ENCODE data around the gene VAC14. TPM values are rescaled to one million over a fixed set of nuclear protein-coding genes. Genes with fewer than 3 reads are reported as not detected.

Gene VAC14
- total RNA-seq, 2 donors from 2014 or later = 23.1 to 29.6 TPM

- Mint-ChIP-seq H3K4me1 (ENCODE audit: low read depth) (no peaks in the 10 kb centered on the region), H3K27me3 (ENCODE audit: low read depth) (no peaks in the 10 kb centered on the region), H3K36me3 (ENCODE audit: insufficient read depth in 2 of 2) (peaks cover 1 to 15% of the 10 kb centered on the region in 2 donors), H3K27ac (no peak overlapping the region), H3K9me3 (no peaks in the 10 kb centered on the region), H3K4me3 (no peak overlapping the region)
- DNase-seq = no peak
- no peak for ATAC-seq (replicated peaks in 1 of 2)
Observed at GRCh38 chr16:70779361-70779760, 21.6 kb downstream of the VAC14 start.

GRCh38 chr16:70778901-70779309 lies 22.1 kb downstream of the VAC14 start:
- DNase-seq (no peak), ATAC-seq (replicated peaks in 1 of 2) (no peak)
- Mint-ChIP-seq H3K9me3 (no peaks in the 10 kb centered on the region), H3K27me3 (ENCODE audit: low read depth) (no peaks in the 10 kb centered on the region), H3K4me1 (ENCODE audit: low read depth) (no peaks in the 10 kb centered on the region), H3K4me3 (no peak overlapping the region), H3K36me3 (ENCODE audit: insufficient read depth in 2 of 2) (peaks cover 1 to 15% of the 10 kb centered on the region in 2 donors), H3K27ac (no peak overlapping the region)

GRCh38 chr16:70777973-70778406 lies 23.0 kb downstream of the VAC14 start:
- Mint-ChIP-seq H3K27me3 (ENCODE audit: low read depth) (no peaks in the 10 kb centered on the region), H3K4me3 (no peak overlapping the region), H3K9me3 (no peaks in the 10 kb centered on the region), H3K27ac (no peak overlapping the region), H3K4me1 (ENCODE audit: low read depth) (no peaks in the 10 kb centered on the region), H3K36me3 (ENCODE audit: insufficient read depth in 2 of 2) (peaks cover 1 to 15% of the 10 kb centered on the region in 2 donors)
- DNase-seq (no peak), ATAC-seq (replicated peaks in 1 of 2) (no peak)

DNA sequence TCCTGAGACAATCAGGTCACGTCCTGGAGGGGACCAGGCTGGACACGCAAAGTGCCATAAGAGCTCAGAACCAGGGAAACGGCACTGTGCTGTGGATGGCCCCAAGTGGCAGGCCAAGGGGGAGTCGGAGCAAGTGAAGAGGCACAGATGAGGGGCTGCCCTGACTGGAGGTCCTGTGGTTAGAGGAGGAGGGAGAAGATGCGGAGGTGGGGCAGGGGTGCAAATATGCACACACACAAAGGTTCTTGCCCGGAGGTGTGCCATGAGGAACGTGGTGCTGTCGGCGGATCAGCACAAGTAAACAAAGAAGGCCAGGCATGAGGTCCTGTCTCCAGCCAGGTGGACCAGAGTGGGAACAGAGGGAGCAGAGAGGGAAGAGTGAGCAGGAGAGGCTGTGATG lies 23.5 kb downstream of the VAC14 start:
- Mint-ChIP-seq H3K4me1 (ENCODE audit: low read depth) (no peaks in the 10 kb centered on the region), H3K27me3 (ENCODE audit: low read depth) (no peaks in the 10 kb centered on the region)
- ATAC-seq (replicated peaks in 1 of 2) = no peak

GRCh38 chr16:70775399-70775798 lies 25.6 kb downstream of the VAC14 start:
- Mint-ChIP-seq H3K9me3 (no peaks in the 10 kb centered on the region), H3K4me1 (ENCODE audit: low read depth) (peaks cover 7% of the 10 kb centered on the region), H3K27ac (no peak overlapping the region), H3K27me3 (ENCODE audit: low read depth) (no peaks in the 10 kb centered on the region), H3K4me3 (no peak overlapping the region), H3K36me3 (ENCODE audit: insufficient read depth in 2 of 2) (peaks cover 1 to 5% of the 10 kb centered on the region in 2 donors)
- DNase-seq = no peak
- no peak for ATAC-seq (replicated peaks in 1 of 2)

More for the DNA sequence above, 23.5 kb downstream of the VAC14 start:
- DNase-seq = no peak
- Mint-ChIP-seq H3K36me3 (ENCODE audit: insufficient read depth in 2 of 2) (peaks cover 1 to 15% of the 10 kb centered on the region in 2 donors), H3K27ac (no peak overlapping the region), H3K4me3 (no peak overlapping the region), H3K9me3 (no peaks in the 10 kb centered on the region)

GRCh38 chr16:70774261-70774660 lies 26.7 kb downstream of the VAC14 start:
- peaks cover 1 to 2% of the 10 kb centered on the region in 2 donors for H3K36me3 Mint-ChIP-seq (ENCODE audit: insufficient read depth in 2 of 2)
- no peaks in the 10 kb centered on the region for H3K27me3 Mint-ChIP-seq (ENCODE audit: low read depth)
- no peak overlapping the region for H3K27ac Mint-ChIP-seq
- ATAC-seq (replicated peaks in 1 of 2) (no peak), DNase-seq (no peak)
- no peaks in the 10 kb centered on the region for H3K9me3 Mint-ChIP-seq
- no peak overlapping the region for H3K4me3 Mint-ChIP-seq
- peaks cover 9% of the 10 kb centered on the region for H3K4me1 Mint-ChIP-seq (ENCODE audit: low read depth)

DNA sequence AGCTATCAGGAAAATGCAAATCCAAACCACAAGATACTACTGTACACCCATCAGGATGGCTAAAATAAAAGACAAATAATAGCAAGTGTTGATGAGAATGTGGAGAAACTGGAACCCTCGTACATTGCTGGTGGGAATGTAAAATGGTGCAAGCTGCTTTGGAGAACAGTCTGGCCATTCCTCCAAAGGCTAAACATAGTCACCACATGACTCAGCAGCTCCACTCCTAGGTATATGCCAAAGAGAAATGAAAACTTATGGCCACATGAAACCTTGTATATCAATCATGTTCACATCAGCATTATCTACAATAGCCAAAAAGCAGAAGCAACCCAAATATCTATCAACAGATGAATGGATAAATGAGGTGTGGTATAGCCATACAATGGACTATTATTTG lies 28.5 kb downstream of the VAC14 start:
- Mint-ChIP-seq H3K4me1 (ENCODE audit: low read depth) (peaks cover 9% of the 10 kb centered on the region), H3K36me3 (ENCODE audit: insufficient read depth in 2 of 2) (peaks cover under 1 to 1% of the 10 kb centered on the region in 2 donors)

DNA sequence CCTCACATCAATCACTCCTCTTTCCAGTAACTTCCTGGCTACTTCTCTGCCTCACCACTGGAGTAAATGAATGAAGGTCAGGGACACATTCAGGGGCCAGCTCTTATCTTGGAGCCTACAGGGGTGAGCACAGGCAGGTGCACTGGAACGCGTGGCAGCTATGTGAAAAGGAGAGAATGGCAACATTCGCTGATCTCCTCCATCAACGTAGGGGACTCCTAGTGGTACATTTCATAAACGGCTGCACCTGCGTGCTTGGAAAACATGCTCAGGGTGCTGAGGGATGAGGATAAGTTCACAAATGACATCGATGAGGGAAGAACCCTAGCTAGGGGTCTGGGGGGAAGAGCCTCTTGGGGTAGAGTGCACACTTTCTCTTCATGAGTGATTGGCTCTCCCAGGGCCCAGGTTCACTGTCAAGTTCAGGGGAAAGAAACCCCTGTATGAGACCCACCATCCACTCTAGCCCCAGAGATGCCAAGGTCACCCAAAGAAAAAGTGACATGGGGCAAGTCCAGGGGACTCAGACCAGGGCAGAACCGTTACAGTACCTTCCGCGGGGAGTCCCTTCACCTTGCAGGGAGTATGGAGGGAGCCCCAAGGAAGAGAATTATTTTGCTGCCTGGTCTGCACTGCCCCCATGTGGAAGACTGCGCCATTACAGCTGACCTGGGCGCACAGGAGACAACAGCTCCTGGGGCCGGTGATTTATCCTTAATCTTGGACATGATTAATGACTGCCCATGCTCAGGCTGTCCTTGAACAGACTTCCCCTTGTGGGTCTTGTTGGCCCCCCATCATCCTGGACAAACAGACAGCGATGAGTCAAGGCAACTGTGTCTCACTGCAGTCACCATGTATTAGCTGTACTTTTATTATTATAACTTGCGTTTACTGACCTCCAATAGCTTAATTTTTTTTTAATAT lies 30.1 kb downstream of the VAC14 start:
- H3K9me3 Mint-ChIP-seq = no peaks in the 10 kb centered on the region
- H3K27me3 Mint-ChIP-seq (ENCODE audit: low read depth) = no peaks in the 10 kb centered on the region
- ATAC-seq (replicated peaks in 1 of 2) (peak; percentile 73 to 83), DNase-seq (peak; percentile 64 to 73)
- H3K4me1 Mint-ChIP-seq (ENCODE audit: low read depth) = peaks cover 9% of the 10 kb centered on the region
- no peak overlapping the region for H3K4me3 Mint-ChIP-seq
- H3K27ac Mint-ChIP-seq = no peak overlapping the region
- H3K36me3 Mint-ChIP-seq (ENCODE audit: insufficient read depth in 2 of 2) = peaks cover 0 to 1% of the 10 kb centered on the region in 2 donors

More for the DNA sequence above, 28.5 kb downstream of the VAC14 start:
- ATAC-seq (replicated peaks in 1 of 2) (no peak), DNase-seq (no peak)
- H3K27me3 Mint-ChIP-seq (ENCODE audit: low read depth) = no peaks in the 10 kb centered on the region
- H3K27ac Mint-ChIP-seq = no peak overlapping the region
- no peaks in the 10 kb centered on the region for H3K9me3 Mint-ChIP-seq
- no peak overlapping the region for H3K4me3 Mint-ChIP-seq

DNA sequence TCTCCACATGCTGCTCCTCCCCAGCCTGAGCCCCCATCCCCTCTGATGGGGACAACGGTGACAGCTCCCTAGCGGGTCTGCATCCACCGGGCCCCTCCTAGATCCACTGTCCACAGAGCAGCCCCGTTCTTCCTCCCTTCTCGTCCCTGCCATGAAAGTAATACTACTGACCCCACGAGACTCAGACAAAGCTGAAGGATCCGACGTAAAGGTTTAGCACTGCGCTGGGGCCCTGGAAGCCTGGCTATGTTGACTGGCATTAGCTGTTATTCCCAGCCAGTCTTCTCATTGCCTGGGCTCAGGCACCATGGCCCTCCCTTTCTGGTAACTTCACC lies 30.7 kb downstream of the VAC14 start:
- peaks cover 0 to 1% of the 10 kb centered on the region in 2 donors for H3K36me3 Mint-ChIP-seq (ENCODE audit: insufficient read depth in 2 of 2)
- no peak overlapping the region for H3K4me3 Mint-ChIP-seq
- ATAC-seq (replicated peaks in 1 of 2) (no peak), DNase-seq (no peak)
- H3K4me1 Mint-ChIP-seq (ENCODE audit: low read depth) = peaks cover 9% of the 10 kb centered on the region
- H3K27ac Mint-ChIP-seq = no peak overlapping the region
- H3K27me3 Mint-ChIP-seq (ENCODE audit: low read depth) = no peaks in the 10 kb centered on the region
- H3K9me3 Mint-ChIP-seq = no peaks in the 10 kb centered on the region

DNA sequence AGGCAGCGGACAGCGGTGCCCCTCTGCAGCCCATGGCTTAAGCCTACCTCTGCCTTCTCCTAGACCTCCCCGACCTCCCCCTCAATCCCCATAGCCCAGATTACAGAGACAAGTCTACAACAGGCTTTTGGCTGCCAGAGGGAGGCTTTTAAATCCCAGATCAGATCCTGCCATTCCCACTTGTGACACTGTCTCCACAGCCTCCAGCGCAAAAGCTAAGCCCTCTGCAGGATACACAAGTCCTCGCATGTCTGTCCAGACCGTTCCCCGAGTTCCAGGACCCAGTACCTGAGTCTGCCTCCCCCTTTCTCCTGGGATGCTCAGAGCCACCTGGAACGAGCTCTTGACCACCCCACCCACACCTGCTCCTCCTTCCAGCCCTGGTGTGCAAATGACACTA lies 31.2 kb downstream of the VAC14 start:
- no peak overlapping the region for H3K4me3 Mint-ChIP-seq
- H3K36me3 Mint-ChIP-seq (ENCODE audit: insufficient read depth in 2 of 2) = no peaks in the 10 kb centered on the region
- H3K9me3 Mint-ChIP-seq = no peaks in the 10 kb centered on the region
- ATAC-seq (replicated peaks in 1 of 2) = no peak
- DNase-seq = no peak
- no peaks in the 10 kb centered on the region for H3K27me3 Mint-ChIP-seq (ENCODE audit: low read depth)
- no peak overlapping the region for H3K27ac Mint-ChIP-seq
- peaks cover 9% of the 10 kb centered on the region for H3K4me1 Mint-ChIP-seq (ENCODE audit: low read depth)

DNA sequence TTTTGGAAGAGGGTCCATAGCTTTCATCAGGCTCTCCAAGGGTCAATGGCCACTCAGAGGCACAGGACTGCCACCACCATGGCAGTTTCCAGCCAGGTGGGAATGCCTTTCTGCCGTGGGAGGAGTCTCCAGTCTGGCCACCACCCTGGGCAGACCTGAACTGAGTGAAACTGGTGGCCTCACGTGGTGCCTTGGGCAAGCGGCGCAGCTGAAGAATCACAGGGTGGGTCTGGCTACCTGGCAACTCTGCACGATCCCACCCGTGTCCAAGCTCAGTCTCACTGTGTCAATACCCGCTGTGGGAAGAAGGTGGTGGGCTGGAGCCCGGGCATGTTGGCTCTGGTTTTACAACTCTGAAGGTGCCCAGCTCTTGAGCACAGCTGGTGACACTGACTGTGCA lies 31.8 kb downstream of the VAC14 start:
- H3K4me3 Mint-ChIP-seq = no peak overlapping the region
- no peak for ATAC-seq (replicated peaks in 1 of 2)
- no peak overlapping the region for H3K27ac Mint-ChIP-seq
- H3K4me1 Mint-ChIP-seq (ENCODE audit: low read depth) = peaks cover 9% of the 10 kb centered on the region
- no peaks in the 10 kb centered on the region for H3K27me3 Mint-ChIP-seq (ENCODE audit: low read depth)
- DNase-seq = no peak
- H3K9me3 Mint-ChIP-seq = no peaks in the 10 kb centered on the region
- no peaks in the 10 kb centered on the region for H3K36me3 Mint-ChIP-seq (ENCODE audit: insufficient read depth in 2 of 2)

- H3K9me3 Mint-ChIP-seq = no peaks in the 10 kb centered on the region
- ATAC-seq (replicated peaks in 1 of 2) (no peak), DNase-seq (no peak)
- no peaks in the 10 kb centered on the region for H3K36me3 Mint-ChIP-seq (ENCODE audit: insufficient read depth in 2 of 2)
- no peak overlapping the region for H3K27ac Mint-ChIP-seq
- H3K4me1 Mint-ChIP-seq (ENCODE audit: low read depth) = peaks cover 9% of the 10 kb centered on the region
- H3K4me3 Mint-ChIP-seq = no peak overlapping the region
- H3K27me3 Mint-ChIP-seq (ENCODE audit: low read depth) = no peaks in the 10 kb centered on the region
Observed at GRCh38 chr16:70768203-70768580, 32.8 kb downstream of the VAC14 start.

DNA sequence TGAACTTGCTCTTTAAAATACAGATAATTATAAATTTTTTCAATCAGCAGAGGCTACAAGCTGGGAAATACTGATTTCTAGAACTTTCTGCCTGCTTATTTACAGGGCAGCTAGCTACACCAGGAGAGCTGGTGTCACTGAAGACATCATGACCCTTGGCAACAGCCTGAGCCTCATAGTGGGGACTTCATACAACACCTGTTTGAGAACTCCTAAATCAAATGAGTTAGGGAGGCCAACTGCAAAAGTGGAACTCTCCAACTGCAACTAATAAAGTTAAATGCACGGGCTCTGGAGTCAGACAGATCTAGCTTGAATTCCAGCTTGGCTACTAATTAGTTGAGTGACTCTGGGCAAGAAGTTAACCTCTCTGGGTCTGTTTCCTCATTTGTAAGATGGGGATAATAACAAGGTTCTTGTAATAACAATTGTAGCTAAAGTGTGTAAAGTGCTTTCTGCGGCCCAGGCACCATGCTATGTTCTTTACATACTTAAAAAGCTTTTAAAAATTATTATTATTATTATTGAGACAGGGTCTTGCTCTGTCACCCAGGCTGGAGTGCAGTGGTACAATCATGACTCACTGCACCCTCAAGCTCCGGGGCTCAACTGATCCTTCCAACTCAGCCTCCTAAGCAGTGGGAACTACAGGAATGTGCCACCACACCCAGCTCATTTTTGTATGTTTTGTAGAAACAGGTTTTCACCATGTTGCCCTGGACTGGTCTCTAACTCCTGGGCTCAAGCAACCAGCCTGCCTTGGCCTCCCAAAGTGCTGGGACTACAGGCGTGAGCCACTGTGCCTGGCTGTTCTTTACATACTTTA lies 33.4 kb downstream of the VAC14 start:
- Mint-ChIP-seq H3K27me3 (ENCODE audit: low read depth) (no peaks in the 10 kb centered on the region), H3K4me1 (ENCODE audit: low read depth) (peaks cover 9% of the 10 kb centered on the region), H3K27ac (no peak overlapping the region), H3K36me3 (ENCODE audit: insufficient read depth in 2 of 2) (no peaks in the 10 kb centered on the region), H3K9me3 (no peaks in the 10 kb centered on the region), H3K4me3 (no peak overlapping the region)
- ATAC-seq (replicated peaks in 1 of 2) (no peak), DNase-seq (no peak)

Measured in activated T-cell treated with anti-CD3 and anti-CD28 coated beads, Interleukin-2, amount 50 U/mL, for 72 hours (primary cell).